Activated naive CD4-positive, alpha-beta T cell treated with anti-CD3 and anti-CD28 coated beads, Interleukin-2, amount 10 ng/mL, durations not matched to agents 5 hours and 36 hours (primary cell): Measurements from ENCODE around the gene GEMIN5. TPM values are rescaled to one million over a fixed set of nuclear protein-coding genes. Genes with fewer than 3 reads are reported as not detected.

ENCODE experiments used
- total RNA-seq, 2 experiments: library from RNA; stranded (reverse); gene quantifications; one replicate each; pipeline ENCODE4 v1.2.3, GENCODE V29; 2021

Gene GEMIN5, protein sequence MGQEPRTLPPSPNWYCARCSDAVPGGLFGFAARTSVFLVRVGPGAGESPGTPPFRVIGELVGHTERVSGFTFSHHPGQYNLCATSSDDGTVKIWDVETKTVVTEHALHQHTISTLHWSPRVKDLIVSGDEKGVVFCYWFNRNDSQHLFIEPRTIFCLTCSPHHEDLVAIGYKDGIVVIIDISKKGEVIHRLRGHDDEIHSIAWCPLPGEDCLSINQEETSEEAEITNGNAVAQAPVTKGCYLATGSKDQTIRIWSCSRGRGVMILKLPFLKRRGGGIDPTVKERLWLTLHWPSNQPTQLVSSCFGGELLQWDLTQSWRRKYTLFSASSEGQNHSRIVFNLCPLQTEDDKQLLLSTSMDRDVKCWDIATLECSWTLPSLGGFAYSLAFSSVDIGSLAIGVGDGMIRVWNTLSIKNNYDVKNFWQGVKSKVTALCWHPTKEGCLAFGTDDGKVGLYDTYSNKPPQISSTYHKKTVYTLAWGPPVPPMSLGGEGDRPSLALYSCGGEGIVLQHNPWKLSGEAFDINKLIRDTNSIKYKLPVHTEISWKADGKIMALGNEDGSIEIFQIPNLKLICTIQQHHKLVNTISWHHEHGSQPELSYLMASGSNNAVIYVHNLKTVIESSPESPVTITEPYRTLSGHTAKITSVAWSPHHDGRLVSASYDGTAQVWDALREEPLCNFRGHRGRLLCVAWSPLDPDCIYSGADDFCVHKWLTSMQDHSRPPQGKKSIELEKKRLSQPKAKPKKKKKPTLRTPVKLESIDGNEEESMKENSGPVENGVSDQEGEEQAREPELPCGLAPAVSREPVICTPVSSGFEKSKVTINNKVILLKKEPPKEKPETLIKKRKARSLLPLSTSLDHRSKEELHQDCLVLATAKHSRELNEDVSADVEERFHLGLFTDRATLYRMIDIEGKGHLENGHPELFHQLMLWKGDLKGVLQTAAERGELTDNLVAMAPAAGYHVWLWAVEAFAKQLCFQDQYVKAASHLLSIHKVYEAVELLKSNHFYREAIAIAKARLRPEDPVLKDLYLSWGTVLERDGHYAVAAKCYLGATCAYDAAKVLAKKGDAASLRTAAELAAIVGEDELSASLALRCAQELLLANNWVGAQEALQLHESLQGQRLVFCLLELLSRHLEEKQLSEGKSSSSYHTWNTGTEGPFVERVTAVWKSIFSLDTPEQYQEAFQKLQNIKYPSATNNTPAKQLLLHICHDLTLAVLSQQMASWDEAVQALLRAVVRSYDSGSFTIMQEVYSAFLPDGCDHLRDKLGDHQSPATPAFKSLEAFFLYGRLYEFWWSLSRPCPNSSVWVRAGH (N-terminal part only)
- total RNA-seq: 10 to 100 TPM; 13.2 to 14.5 TPM

DNA sequence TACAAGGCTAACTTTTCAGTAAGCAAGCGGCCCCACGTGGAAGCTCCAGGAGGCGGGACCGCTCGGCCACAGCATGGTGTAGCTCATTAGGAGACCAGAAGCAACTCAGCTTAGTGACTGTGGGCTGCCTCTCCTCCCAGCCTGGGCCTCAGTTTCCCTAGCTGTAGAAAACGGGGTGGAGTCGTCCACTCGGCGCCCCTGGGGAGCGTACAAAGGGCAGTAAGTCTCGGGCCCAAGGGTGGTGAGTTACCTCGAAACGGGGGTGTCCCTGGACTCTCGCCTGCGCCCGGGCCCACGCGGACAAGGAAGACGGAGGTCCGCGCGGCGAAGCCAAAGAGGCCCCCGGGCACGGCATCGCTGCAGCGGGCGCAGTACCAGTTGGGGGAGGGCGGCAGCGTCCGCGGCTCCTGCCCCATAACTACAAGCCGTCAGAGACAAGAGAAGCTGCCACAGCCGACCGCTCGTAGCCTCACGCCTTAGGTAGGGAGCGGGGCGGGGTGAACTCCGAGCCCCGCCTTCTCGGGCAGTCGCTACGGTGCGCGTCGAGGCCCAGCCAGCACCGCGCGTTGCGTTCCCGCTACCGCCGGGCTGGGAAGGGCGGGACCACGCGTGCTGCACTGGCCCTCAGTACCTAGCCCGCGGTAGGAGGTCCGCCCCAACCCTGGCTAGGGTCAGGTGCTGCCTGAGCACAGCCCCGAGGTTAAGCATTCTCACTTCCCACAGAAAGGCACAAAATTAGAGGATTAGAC lies at the start of gene GEMIN5:
Gene GEMIN5 (minus strand): TSS at position 494 of the 749 bp plus-strand sequence. CDS start 78 bp downstream, at position 416.

GRCh38 chr5:154940772-154941620 lies 3.0 kb upstream of the GEMIN5 start, which contains the start of gene MRPL22:
MRPL22 (plus strand) TSS chr5:154941073; CDS start chr5:154941111, 38 bp downstream.

DNA sequence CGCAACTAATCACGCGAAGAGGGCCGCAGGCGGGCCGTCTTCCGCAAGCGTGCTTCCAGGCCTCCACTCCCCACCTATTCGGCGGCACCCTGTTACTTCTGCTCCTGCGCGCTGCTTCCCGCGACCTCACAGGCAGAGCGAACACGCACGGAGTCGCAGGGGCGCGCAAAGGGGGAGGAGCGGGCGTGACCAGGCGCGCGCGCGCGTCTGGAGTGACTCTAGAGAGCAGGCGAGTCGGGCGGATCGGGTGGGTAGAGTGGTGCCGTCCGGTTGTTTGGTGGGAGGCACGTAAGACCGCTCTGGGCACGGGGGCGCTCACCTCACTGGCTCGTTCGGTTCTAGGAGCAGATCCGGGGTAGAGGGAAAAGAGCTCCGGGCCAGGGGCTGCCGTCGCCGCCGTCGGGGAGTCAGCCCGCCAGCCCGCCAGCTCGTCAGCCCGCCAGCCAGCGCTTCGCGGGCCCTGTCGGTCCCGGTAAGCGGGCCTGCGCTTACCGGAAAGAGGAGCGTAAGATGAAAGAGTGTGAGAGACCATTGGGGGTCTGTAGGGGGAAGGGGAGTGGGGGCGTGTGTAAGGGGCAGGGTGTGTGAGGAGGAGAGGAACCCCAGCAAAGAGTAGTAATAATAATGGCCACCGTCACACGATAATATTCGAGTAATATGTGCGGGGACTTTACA lies 79.6 kb downstream of the GEMIN5 start, which contains the start of gene CNOT8:
Gene CNOT8 (plus strand): TSS at position 331 of the 675 bp plus-strand sequence. CDS start 4,652 bp downstream, outside the sequence.

GRCh38 chr5:154850255-154851062 lies 87.6 kb downstream of the GEMIN5 start, which contains the start of gene FAXDC2:
FAXDC2 (minus strand) TSS chr5:154850603; CDS start chr5:154838178, 12,425 bp downstream.

Other genes starting within 250 kb of the GEMIN5 start
- gene LARP1, start 182.8 kb downstream of the GEMIN5 start, total RNA-seq: 100 to 1,000 TPM; 190 to 196 TPM
- not detected for gene FAXDC2, start 87.6 kb downstream of the GEMIN5 start, total RNA-seq
- 10 to 100 TPM; 88.6 to 95.1 TPM for gene CNOT8, start 79.6 kb downstream of the GEMIN5 start, total RNA-seq
- gene MRPL22, start 2.9 kb upstream of the GEMIN5 start, total RNA-seq: 10 to 100 TPM; 42.0 to 42.9 TPM
- under 1 TPM; 0.05 to 0.07 TPM for gene KIF4B, start 75.5 kb upstream of the GEMIN5 start, total RNA-seq